DND-41 (cell line): Measurements from ENCODE around the gene ZSWIM8.

ENCODE experiments used
- CTCF ChIP-seq: IDR thresholded peaks from 2 replicates; pipeline ENCODE4 v1.5.1; 2012; ENCODE audit warnings: borderline replicate concordance, low read length, moderate library complexity, mild to moderate bottlenecking; ENCODE audit not compliant: poor library complexity, severe bottlenecking; ENCODE audit errors: extremely low read depth
- EZH2 ChIP-seq: IDR thresholded peaks from 3 replicates; pipeline ENCODE4 v1.6.1; 2012; ENCODE audit warnings: borderline replicate concordance, low read depth, mild to moderate bottlenecking, moderate library complexity, low read length, inconsistent platforms; ENCODE audit not compliant: severe bottlenecking

GRCh38 chr10:73769396-73769795, 16.0 kb upstream of the ZSWIM8 start:
- TF ChIP-seq EZH2 (no peak), CTCF (no peak)
